Astrocyte (in vitro differentiated cells and primary cell): ENCODE results near the gene NLRC4.

Experiments
- CTCF ChIP-seq: IDR thresholded peaks from 2 replicates; pipeline ENCODE4 v1.5.1; 2011; ENCODE audit warnings: low read depth, mild to moderate bottlenecking, inconsistent platforms, low read length, moderate library complexity; ENCODE audit not compliant: insufficient read depth
- EZH2 ChIP-seq: IDR thresholded peaks from 2 replicates; pipeline ENCODE4 v1.6.1; 2012; ENCODE audit warnings: mild to moderate bottlenecking, low read length, inconsistent platforms; ENCODE audit not compliant: insufficient read depth

DNA sequence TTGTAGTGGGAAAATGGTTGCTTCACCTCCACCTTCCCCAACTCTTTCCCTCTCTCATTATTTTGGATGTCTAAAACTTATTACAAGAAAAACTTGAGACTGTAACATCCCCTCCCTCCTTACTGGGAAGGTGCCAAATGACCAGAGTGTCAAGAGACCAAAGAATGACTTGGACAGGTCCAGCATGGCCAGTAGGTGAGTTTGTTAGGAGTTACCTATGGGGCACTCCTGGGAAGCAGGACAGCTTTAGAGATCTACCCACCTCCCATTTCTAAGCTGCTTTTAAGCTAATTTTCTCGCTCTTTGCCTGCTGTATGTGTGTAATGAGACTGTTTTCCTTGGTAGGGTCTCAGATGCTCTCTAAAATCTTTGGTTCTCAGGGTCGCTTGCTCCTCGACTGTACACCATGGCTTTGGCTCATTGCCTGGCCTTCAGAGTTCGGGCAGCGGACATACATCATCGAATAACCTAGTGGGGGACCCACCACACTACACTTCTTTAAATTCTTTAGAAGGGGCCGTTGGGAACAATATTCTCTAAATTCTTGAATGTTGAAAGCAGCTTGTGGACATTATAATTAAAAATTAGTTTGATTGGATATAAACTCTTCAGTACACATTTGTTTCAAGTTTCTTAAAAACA is 53.8 kb downstream of the NLRC4 start:
- TF ChIP-seq CTCF (no peak), EZH2 (no peak)
